Ectodermal cell (in vitro differentiated cells): ENCODE measurements around the gene RAB11FIP5.

Source experiments
- H3K27ac ChIP-seq: 2 replicates; pipeline ENCODE4 v1.7.0; 2013; ENCODE audit warnings: mild to moderate bottlenecking, low read depth, low read length; ENCODE audit not compliant: insufficient read depth, poor library complexity, severe bottlenecking
- H3K27me3 ChIP-seq: 2 replicates; pipeline ENCODE4 v1.7.0; 2013; ENCODE audit warnings: mild to moderate bottlenecking, low read length; ENCODE audit not compliant: insufficient read depth, control insufficient read depth, poor library complexity, severe bottlenecking
- H3K36me3 ChIP-seq: one replicate; pipeline ENCODE4 v1.7.0; 2013; ENCODE audit warnings: low read length; ENCODE audit not compliant: control insufficient read depth, insufficient read depth
- H3K4me1 ChIP-seq: one replicate; pipeline ENCODE4 v1.7.0; 2013; ENCODE audit warnings: low read length; ENCODE audit not compliant: control insufficient read depth, insufficient read depth
- H3K4me3 ChIP-seq: 2 replicates; pipeline ENCODE4 v1.7.0; 2013; ENCODE audit warnings: low read depth, low read length, control low read depth; ENCODE audit not compliant: insufficient read depth
- H3K9me3 ChIP-seq: 2 replicates; pipeline ENCODE4 v1.7.0; 2013; ENCODE audit warnings: mild to moderate bottlenecking, low read length, moderate library complexity; ENCODE audit not compliant: control insufficient read depth
- WGBS, 2 experiments: methylation state at CpG; one replicate each; pipeline ENCODE4 v1.1.7; 2013; ENCODE audit warnings: missing lambda C conversion rate in 2 of 2; 5-methylcytosine and 5-hydroxymethylcytosine counted together

Gene RAB11FIP5

DNA sequence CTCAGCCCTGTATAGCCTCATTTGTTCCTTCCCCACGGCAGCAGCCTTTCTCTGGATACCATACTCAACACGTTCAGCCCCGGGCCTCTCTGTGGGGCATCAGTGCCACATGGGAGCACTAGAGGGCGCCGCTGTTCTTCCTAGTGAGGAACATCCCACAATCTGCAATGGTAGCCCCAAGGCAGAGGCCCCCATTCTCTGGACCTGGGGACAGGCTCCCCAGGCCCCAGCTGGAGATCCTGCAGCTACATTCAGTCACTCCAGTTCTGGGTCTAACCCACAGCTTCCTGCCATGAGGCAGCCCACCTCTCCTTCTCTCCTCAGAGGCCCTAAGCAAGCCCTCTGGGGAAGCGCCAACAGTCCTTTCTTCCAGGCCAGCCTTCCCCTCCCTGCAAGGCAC, 27.1 kb downstream of the RAB11FIP5 start:
- no peaks in the 10 kb centered on the region for H3K9me3 ChIP-seq
- no peak overlapping the region for H3K4me3 ChIP-seq
- 21% methylated on average over 6 of the region's 6 CpGs for WGBS, 2 experiments
- H3K27me3 ChIP-seq = no peaks in the 10 kb centered on the region
- no peak overlapping the region for H3K27ac ChIP-seq
- H3K36me3 ChIP-seq = no peaks in the 10 kb centered on the region
- peaks cover 3% of the 10 kb centered on the region for H3K4me1 ChIP-seq

DNA sequence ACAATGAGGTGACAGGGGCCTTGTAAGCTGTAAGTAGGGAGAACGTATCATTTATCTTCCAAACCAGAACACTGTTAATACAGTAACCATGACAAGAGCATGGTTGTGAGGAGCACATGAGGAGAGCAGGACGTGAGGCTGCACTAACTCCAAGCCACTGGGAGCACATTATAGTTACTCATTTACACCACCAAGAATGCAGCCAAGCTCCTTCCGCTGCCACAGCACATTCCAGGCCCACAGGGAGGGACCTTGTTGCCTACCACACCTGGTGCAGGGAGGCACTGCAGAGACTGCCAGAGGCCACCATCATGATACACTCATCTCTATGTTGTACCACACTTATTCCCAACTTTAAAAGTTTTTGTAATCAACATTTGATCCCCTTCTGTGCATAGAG, 27.8 kb downstream of the RAB11FIP5 start:
- H3K4me3 ChIP-seq = no peak overlapping the region
- no peaks in the 10 kb centered on the region for H3K9me3 ChIP-seq
- no peak overlapping the region for H3K27ac ChIP-seq
- H3K27me3 ChIP-seq = no peaks in the 10 kb centered on the region
- no peaks in the 10 kb centered on the region for H3K36me3 ChIP-seq
- H3K4me1 ChIP-seq = peaks cover 8% of the 10 kb centered on the region
- WGBS, 2 experiments = 94 to 95% methylated on average over 3 of the region's 3 CpGs

DNA sequence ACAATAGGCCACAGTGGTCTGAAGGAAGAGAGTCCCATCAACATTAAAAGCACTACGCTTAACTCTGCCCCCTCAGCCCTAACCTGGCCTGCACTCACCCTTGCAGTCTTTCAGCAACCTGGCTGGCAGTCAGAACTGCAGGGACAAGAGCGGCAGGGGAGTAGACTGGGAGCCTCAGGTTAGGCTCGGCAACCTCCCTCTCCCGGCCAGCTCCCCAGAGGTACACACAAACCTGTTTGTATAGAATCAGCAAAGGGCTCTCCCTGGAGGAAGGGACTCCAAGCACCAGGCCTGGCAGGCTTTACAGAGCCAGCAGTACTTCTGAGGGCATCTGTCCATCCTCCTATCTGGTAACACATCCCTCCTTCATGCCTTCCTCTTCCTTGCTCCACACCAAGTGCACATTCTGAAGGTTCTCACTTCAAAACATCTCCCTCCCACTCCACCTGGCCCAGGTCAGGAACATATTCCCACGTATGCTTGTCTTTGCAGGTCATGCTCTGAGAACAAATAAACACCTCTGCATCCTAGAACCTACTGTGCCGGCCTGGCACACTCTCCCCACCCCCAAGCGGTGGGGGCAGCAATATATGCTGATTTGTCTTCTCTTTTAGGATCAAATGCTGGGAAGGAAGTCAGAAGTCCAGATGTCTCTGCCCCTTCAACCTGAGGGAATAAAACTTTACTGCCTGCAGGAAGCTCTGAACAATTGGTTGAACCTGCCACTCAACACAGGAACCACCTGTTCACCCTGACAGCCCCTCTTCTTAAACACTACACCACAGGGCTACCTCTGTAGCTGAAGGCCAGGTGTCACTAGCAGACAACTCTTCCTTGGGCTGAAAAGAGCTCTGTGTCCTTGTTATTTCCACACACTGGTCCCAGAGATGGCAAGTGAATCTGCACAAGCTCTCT, 28.6 kb downstream of the RAB11FIP5 start:
- WGBS, 2 experiments = 88 to 91% methylated on average over 7 of the region's 7 CpGs
- H3K36me3 ChIP-seq = no peaks in the 10 kb centered on the region
- H3K27me3 ChIP-seq = no peaks in the 10 kb centered on the region
- no peak overlapping the region for H3K27ac ChIP-seq
- H3K9me3 ChIP-seq = no peaks in the 10 kb centered on the region
- peaks cover 9% of the 10 kb centered on the region for H3K4me1 ChIP-seq
- no peak overlapping the region for H3K4me3 ChIP-seq

DNA sequence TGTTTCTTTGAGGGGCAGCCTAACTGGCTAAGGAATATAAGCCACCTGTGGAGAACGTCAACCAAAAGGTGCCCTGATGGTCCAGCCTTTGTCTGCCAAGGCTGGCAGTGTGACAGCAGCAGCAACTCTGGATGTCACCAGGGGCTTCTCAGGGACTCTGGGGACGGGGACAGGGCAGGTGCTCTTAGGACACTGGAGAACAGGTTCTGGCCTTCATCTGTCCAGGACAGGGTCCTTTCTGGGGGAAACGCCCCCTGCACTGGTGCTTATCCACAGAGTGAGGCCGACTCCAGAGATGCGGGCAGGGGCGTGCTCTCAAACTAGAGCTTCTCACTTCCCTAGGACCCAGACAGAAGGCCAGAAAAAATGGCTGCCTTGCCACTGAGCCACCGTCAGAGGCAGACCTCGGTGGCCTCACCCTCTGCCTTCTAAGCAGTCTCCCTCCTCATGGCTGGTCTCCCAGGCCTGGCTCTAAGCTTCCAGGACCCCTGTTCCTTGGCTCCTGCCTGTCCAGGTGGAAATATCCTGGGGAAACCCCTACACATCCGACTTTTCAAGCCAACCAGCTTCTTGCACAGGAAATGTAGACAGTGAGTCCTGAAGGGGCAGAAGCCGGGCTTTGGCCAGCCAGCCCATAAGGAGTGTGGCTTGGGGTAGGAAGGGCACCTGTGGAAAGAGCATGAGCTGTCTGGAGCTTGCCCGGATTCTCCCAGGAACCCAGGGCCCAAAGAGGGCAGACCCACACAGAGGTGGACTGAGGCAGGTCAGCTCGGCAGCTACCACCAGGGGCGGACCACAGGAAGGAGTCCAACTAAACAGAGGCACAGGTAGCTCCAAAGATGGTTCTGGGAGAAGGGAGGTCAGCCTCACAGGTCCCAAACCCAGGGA, 30.0 kb downstream of the RAB11FIP5 start:
- Histone ChIP-seq H3K4me3 (no peak overlapping the region), H3K27ac (no peak overlapping the region), H3K36me3 (no peaks in the 10 kb centered on the region), H3K4me1 (peaks cover 9% of the 10 kb centered on the region), H3K9me3 (no peaks in the 10 kb centered on the region), H3K27me3 (no peaks in the 10 kb centered on the region)
- 92 to 93% methylated on average over 13 of the region's 13 CpGs for WGBS, 2 experiments

DNA sequence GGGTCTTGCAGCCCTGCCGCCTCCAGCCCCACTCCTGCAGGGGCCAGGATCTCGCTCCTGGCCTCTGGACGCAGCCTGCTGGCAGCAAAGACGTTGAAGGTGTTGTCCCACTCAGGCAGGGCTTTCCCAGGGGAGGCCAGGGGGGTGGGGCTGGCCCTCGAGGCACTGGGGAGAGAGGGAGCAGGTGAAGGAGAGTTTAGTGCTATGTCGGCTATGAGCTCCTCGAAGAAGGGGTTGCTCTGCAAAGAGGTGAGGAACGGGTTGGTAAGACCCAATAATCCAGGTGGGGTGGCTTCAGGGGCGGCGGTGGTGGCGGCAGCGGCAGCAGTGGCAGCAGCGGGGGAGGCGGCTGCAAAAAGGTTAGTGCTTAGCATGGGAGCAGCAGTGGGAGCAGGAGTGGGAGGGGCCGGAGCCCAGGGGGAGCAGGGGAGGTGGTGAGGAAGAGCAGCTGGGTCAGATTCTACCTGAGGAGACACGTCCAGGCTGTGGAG, 31.5 kb downstream of the RAB11FIP5 start:
- Histone ChIP-seq H3K4me3 (no peak overlapping the region), H3K27ac (no peak overlapping the region), H3K9me3 (no peaks in the 10 kb centered on the region), H3K27me3 (no peaks in the 10 kb centered on the region), H3K36me3 (no peaks in the 10 kb centered on the region), H3K4me1 (peaks cover 9% of the 10 kb centered on the region)
- 56 to 57% methylated on average over 16 of the region's 16 CpGs for WGBS, 2 experiments

DNA sequence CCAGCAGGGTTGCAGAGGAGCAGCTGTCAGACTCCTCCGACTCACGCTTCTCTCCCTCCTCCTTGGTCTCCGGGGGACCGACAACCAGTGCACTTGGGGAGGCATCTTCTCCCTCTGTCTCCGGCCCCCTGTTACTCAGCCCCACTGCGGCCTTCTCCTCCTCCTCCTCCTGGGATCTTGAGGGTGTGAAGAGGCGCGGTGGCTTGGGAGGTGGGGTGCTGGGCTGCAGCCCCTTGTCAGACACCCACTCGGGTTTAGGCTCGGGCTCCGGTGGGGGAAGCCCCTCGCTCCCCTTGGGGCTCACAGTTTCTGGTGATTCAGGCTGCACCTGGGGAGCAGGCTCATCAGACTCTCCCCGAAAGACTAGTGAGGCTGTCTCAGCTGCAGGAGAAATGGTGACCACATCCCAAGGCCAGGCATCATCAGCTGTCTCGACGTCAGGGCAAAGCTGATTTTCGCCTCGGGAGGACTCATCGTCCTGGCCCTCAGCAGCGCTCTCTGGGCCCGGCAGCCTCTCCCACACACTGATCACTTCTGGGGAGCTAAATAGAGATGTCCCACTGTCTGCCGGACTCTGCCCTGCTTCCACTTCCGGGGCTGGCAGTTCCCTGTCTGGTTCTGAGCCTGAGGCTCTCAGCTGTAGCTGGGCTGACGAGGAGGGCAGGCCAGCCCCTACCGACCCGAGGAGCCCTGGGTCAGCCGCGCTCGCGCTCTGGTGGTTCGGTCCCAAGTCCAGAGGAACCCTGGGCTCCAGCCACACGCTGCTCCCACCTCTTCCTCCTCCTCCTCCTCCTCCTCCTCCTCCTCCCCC, 32.2 kb downstream of the RAB11FIP5 start:
- H3K27me3 ChIP-seq = no peaks in the 10 kb centered on the region
- no peak overlapping the region for H3K4me3 ChIP-seq
- peaks cover 9% of the 10 kb centered on the region for H3K4me1 ChIP-seq
- H3K27ac ChIP-seq = no peak overlapping the region
- 85% methylated on average over 31 of the region's 31 CpGs for WGBS, 2 experiments
- no peaks in the 10 kb centered on the region for H3K36me3 ChIP-seq
- no peaks in the 10 kb centered on the region for H3K9me3 ChIP-seq

DNA sequence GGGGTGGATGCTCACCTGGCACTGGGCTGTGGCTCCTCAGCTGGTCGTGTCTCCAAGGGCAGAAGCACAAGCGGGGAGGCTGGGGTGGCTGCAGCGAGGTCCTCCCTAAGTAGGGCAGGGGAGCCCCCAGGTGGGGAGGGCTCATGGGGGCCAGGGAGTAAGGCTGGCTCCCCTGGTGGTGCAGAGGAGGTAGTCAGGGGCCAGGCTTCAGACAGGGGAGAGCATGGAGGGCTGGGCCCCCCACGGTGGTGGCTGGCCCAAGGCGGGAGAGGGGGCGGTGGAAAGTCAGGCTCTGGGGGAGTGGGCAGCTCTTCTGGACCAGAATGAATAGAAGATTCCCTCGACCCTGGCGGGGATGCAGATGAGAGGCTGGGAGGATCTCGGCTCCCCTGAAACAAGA, 33.1 kb downstream of the RAB11FIP5 start:
- H3K27ac ChIP-seq = no peak overlapping the region
- H3K4me3 ChIP-seq = no peak overlapping the region
- no peaks in the 10 kb centered on the region for H3K27me3 ChIP-seq
- 88 to 90% methylated on average over 9 of the region's 9 CpGs for WGBS, 2 experiments
- H3K4me1 ChIP-seq = peaks cover 9% of the 10 kb centered on the region
- no peaks in the 10 kb centered on the region for H3K36me3 ChIP-seq
- H3K9me3 ChIP-seq = no peaks in the 10 kb centered on the region

DNA sequence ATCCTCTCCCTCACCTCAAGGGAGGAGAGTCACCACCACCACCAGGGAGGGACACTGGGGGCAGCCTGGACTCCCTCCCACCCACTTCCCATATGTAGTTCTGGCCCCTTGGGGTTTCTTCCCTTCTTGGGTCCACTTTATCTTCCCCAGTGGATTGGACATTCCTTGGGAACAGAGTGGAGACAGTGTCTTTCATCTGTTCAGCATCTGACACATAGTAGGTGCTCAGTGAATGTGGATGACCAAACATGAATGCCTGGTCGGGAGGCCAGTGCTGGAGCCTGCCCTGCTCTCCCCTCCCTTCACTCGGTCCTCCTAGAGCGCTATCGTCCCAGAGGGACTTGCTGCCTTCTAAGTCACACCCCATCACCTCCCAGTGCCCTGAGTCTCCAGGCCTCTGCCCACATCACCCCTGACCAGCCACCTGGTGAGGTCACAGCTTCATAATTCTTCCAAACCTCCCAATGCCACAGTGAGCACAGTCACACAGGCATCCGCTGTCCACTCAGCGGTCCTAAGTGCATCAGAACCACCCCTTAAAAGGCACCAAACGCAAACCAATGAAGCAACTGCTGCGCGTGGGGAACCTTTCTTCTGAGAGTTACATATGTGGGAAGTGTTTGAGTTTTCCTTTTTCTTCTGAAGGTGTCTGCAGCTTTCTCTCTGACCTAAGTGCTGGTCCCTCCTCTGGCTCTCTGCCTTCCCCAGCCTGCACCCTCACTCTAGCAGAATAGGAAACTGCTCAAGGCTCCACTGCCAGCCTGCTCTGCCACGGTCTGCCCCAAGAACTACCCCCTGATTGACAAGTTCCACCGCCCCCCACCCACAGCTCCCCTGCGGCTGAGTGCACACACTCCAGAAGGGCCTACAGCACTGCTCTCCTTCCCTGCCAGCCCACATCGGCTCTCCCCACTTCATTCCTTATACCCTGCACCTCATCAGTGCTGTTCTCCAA, 34.0 kb downstream of the RAB11FIP5 start:
- H3K36me3 ChIP-seq = no peaks in the 10 kb centered on the region
- H3K4me1 ChIP-seq = peaks cover 15% of the 10 kb centered on the region
- no peak overlapping the region for H3K27ac ChIP-seq
- H3K27me3 ChIP-seq = no peaks in the 10 kb centered on the region
- 88 to 91% methylated on average over 13 of the region's 13 CpGs for WGBS, 2 experiments
- no peaks in the 10 kb centered on the region for H3K9me3 ChIP-seq
- no peak overlapping the region for H3K4me3 ChIP-seq

DNA sequence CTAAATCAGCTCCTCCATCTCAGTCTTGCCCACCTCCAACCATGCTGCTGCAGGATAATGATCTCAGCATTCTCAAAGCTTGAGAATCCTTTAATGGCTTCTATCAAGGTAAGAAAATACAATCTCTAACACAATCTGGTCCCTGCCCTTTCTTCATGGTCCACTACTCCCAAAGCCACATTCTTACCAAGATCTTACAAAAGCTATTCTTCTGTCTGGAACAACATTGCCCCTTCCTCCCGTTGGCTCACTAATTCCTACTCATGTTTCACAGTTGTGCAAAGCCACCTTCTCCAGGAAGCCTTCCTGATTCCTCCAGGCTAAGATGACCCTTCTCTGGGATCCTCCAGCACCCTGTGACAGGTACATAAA, 35.3 kb downstream of the RAB11FIP5 start:
- no peaks in the 10 kb centered on the region for H3K36me3 ChIP-seq
- WGBS, 2 experiments = 72 to 93% methylated on average over 1 of the region's 1 CpG
- no peak overlapping the region for H3K27ac ChIP-seq
- H3K9me3 ChIP-seq = no peaks in the 10 kb centered on the region
- H3K4me1 ChIP-seq = peaks cover 15% of the 10 kb centered on the region
- no peaks in the 10 kb centered on the region for H3K27me3 ChIP-seq
- no peak overlapping the region for H3K4me3 ChIP-seq
